GM18507 (cell line): Measurements from ENCODE around the gene RMDN2.

Source experiments
- DNase-seq: peaks from one replicate; pipeline ENCODE4 v3.0.0; 2011; ENCODE audit warnings: low read depth; ENCODE audit not compliant: insufficient read length; ENCODE audit errors: extremely low spot score
- FAIRE-seq: peaks from 2 replicates; lab custom pipeline; 2011; peaks lifted over from hg19 to GRCh38; lab: Jason Lieb, UNC

RMDN2 gene

GRCh38 chr2:37895140-37895539, 29.9 kb upstream of the RMDN2 start:
- FAIRE-seq = peak; percentile 54
- DNase-seq = no peak

- DNase-seq (no peak), FAIRE-seq (peak; percentile 39)
These were observed 28.8 kb upstream of the RMDN2 start for GRCh38 chr2:37896319-37896718.

DNA sequence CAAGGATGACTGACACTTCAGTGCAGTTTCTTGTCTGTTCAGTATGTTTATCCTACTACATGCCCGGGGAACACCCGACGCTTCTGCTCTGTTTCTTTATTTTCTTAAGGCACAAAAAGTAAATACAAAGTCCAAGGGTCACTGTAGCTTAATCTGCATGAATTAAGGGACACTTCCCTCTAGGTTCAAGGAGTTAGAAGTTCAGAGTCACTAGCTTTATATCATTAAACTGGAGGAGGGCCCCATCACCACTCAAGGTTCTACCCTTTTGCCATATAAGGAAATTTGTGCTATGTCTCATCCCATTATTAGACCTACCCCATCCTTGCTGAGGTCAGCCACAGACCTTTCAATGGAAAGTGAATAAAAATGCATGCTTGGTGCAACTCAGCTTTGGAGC, 27.6 kb upstream of the RMDN2 start:
- DNase-seq (no peak), FAIRE-seq (no peak)

DNA sequence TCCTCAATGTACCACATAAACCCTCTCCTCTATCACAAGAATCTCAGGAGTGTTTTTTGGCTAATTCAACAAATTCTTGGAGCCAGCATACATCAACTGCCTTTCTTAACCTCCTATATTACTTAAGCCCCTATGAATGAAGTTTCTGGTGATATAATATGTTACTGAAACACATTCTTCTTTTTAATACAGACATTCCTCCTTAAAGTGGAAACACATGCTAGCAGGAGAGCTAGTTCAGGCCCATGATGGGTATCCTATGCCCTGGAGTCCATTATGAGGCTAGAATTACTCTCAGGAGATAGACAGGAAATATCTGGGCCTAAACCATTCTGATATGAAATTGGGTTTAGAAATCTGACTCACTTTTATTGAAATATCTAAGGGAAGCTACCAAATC, 26.6 kb upstream of the RMDN2 start:
- FAIRE-seq (no peak), DNase-seq (no peak)

- no peak for FAIRE-seq
- no peak for DNase-seq
These were observed 22.1 kb upstream of the RMDN2 start for GRCh38 chr2:37902991-37903390.

- FAIRE-seq (no peak), DNase-seq (no peak)
These were observed 20.7 kb upstream of the RMDN2 start for GRCh38 chr2:37904425-37904824.

DNA sequence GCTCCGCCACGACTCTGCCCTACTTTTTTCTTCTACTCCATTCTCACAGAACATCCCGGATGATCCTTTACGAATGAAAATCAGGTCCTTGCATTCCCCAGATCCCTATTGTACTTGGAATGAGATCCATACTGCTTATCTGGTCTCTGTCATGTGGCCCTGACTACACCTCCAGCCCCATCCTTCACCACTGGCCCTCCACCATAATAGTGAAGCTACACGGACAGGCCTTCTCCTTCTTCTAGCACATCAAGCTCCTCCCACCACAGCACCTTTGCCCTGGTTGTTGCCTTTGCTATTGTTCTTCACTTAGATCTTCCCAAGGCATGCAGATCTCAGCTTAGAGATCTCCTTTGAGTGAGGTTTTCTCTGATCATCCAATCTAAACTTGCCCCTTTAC, 20.1 kb upstream of the RMDN2 start:
- DNase-seq (no peak), FAIRE-seq (no peak)

- DNase-seq (no peak), FAIRE-seq (no peak)
These were observed 19.0 kb upstream of the RMDN2 start for GRCh38 chr2:37906131-37906530.

GRCh38 chr2:37907501-37908225, 17.4 kb upstream of the RMDN2 start:
- no peak for DNase-seq
- no peak for FAIRE-seq

DNA sequence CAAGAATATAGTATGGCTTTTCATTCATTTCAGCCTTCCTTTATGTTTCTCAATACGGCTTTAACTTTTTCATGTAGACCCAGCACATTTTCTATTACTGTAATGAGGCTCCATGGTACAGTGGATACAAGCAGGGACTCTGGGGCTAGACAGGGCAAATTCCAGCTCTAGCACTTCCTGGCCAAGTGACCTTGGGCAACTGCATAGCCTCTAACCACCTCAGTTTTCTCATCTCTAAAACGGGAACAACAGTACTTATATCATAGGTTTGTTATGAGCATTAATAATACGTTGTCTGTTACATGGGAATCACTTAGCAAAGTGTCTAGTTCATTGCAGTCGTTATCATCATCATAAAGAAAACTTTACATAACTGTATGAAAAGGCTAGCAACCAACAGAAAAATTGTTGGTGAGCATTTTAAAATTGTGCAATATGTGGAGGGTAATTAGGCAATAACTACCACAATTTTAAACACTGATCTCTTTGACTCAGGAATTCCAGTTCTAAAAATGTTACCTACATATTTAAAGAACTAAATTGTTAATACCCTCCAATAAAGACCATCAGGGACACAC, 13.7 kb upstream of the RMDN2 start:
- FAIRE-seq = no peak
- DNase-seq = no peak

GRCh38 chr2:37912056-37912455, 13.0 kb upstream of the RMDN2 start:
- FAIRE-seq (no peak), DNase-seq (no peak)

- FAIRE-seq (no peak), DNase-seq (no peak)
These were observed 12.5 kb upstream of the RMDN2 start for GRCh38 chr2:37912616-37913015.

- no peak for DNase-seq
- FAIRE-seq = no peak
These were observed 10.7 kb upstream of the RMDN2 start for GRCh38 chr2:37914340-37914739.

DNA sequence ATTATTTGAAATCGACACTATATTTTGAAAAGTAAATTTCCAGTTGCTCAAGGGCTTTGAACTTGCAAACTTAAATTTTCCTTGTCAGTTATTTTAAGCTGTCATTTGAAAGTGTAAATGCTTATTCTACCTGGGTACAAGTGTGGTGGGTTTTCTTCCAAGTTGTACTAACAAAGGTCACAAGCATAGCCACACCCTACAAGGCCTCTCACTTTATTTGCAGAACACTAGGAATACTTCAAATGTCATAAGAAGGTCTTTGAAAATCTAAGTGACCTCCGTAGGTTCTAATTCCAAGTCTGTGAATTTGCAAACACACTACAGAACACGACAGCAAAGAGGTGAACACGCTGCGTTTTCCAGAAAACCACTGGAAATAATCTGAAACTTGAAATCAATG, 9.3 kb upstream of the RMDN2 start:
- DNase-seq (no peak), FAIRE-seq (no peak)

GRCh38 chr2:37916512-37917082, 8.5 kb upstream of the RMDN2 start:
- FAIRE-seq (no peak), DNase-seq (no peak)

DNA sequence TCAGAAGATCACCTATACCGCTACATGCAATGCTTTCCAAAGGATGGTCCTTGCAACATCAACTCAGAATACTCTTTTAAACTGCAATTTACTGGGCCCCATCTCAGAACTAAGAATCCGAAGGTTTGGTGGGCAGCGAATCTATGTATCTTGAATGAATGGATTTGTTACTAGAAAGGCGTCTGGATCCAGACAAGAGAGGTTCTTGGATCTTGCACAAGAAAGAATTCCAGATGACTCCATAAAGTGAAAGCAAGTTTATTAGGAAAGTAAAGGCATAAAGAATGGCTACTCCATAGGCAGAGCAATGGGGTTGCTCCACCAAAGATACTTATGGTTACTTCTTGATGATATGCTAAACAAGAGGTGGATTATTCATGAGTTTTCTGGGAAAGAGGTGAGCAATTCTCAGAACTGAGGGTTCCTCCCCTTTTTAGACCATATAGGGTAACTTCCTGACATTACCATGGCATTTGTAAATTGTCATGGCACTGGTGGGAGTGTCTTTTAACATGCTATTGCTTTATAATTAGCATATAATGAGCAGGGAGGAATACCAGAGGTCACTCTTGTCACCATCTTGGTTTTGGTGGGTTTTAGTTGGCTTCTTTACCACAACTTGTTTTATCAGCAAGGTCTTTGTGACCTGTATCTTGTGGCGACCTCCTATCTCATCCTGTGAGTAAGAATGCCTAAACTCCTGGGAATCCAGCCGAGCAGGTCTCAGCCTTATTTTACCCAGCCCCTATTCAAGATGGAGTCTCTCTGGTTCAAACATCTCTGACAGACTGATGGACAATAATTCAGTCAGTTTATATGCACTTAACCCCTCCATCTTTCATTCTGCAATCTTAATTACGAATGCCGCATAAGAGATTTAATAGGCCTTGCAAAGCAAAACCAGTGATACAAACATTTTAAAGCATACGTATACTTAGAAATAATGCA, 7.5 kb upstream of the RMDN2 start:
- FAIRE-seq (no peak), DNase-seq (no peak)

GRCh38 chr2:37918742-37919186, 6.3 kb upstream of the RMDN2 start:
- DNase-seq = no peak
- FAIRE-seq = no peak

GRCh38 chr2:37919631-37920032, 5.5 kb upstream of the RMDN2 start:
- no peak for FAIRE-seq
- no peak for DNase-seq

DNA sequence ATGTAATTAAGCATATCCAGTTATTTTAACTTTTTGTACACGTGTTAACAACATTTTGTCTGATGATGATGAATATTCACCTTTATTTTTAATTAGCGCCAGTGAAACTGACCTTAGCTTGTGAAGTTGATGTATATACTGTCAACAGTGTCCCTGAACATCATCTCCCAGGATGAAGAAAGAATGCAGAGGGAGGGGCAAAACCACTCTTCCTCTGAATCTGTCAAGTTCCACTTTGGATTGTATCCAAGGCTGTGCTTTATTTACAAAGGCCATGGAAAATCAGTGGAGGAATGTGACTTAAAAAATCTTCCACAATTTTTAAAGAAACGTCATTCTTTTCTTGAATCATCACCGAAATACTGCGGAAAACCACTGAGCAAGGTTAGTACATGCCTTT, 4.5 kb upstream of the RMDN2 start:
- FAIRE-seq (no peak), DNase-seq (no peak)

DNA sequence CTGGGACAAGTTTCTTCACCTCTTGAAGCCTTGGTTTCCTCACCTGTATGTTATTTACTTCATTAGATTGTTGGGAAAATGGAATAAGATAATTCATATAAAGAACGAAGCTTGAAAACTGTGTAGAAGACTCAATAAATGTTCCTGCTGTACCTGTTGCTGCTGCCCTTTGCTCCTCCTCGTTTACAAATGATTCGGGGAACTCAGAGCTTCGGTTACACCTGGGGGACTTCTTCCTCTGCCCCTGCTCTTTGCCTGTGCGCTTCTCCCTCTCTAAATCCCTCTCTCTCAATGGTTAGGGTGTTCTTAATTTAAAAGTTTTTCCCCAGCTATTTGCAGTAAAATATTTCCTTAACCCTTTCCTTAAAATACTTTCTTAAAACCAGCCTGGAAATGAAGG, 3.3 kb upstream of the RMDN2 start:
- no peak for FAIRE-seq
- DNase-seq = no peak
